ENCODE results near the gene DARS1.
A peak's percentile ranks its signal among the peaks of the same experiment; 100 is the strongest.
"Not testable (repeated sequence)": the region's sequence is repeated elsewhere in the genome, so short reads cannot be mapped to it uniquely, and the experiment has no call there.

Gene DARS1

DNA sequence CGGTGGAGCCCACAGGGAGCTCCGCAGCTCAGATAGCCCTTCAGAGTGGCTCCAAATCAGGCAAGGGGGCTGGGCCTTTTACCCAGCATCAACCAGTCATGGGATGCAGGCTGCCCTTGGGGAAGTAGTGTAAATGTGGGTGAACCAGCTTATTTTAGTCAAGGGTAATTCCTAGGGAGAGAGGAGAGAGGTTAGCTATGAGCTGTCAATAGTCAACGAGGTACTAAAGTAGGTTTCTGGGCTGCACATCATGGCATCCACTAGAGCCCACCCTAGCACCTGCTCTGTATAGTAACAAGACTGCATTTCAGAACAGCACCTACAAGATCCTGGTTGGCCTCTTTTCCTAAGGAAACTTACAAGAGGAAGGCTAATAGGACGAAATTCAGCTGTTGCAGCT is 99.7 kb downstream of the DARS1 start:
- no peak for DNase-seq (ENCODE audit: low read depth, low spot score)

DNA sequence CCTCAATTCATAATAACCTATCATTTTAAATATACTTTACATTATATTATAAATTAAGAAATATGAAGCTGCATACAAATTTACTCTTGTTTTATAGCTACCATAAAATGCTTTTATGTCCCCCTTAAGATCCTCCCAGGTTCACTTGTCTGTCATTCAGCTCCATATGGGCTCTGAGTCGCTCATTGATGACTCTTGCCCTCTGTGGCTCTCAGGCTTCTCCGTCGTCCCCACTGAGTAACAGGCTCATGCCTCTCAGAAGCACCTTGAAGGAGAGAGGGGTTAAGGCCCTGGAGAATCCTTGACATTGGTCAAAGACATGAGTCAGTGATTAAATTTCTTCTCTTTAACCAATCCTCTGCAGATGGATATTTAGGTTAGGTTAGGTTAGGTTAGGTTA is 103.0 kb downstream of the DARS1 start:
- no peak for DNase-seq (ENCODE audit: low read depth, low spot score)

DNA sequence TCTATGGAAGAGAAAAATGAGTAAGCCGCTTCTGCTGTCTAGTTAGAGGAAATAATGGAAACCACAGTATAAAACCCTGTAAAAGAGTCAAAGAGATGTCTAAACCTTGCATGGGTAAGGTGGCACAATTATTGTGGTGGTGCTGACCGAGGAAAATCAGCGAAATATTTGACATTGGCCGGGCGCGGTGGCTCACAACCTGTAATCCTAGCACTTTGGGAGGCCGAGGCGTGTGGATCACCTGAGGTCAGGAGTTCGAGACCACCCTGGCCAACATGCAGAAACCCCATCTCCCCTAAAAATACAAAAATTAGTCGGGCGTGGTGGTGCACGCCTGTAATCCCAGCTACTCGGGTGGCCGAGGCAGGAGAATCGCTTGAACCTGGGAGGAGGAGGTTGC is 108.7 kb downstream of the DARS1 start:
- DNase-seq (ENCODE audit: low read depth, low spot score), result not testable (repeated sequence)

DNA sequence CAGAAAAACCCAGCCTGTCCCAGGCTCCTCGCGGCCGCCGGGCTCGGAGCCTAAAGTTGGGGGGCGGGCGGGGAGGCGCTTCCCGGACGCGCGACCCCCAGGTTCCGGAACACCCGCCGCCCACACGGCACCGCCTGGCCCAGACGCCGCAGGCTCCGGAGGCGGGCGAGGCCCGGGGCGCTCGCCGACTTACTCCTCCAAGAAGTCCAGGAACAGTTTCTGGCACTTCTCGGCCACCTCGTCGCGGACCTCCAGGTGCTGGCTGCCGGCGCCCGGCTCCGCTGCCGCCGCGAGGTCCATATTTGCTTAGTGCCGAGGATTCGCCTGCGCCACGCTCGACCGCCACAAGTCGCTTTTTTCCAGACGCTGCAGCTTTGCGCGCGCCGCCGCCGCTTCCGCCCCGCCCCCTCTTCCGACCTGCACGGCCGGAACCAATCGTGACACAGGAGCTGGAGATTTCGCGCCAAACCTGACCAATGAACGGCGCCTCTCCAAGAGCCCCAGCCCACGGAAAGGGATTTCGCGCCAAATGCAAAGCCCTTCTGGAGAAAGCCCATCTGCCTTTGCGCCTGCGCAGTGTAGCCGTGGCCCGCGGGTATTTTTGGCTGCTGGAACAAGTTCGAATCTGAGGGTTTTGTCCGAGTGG is 109.2 kb downstream of the DARS1 start, which contains the start of gene MCM6:
Gene MCM6 (minus strand): TSS at position 378 of the 646 bp plus-strand sequence. CDS start 78 bp downstream, at position 300.
- peak; percentile 97 for DNase-seq (ENCODE audit: low read depth, low spot score)

DNA sequence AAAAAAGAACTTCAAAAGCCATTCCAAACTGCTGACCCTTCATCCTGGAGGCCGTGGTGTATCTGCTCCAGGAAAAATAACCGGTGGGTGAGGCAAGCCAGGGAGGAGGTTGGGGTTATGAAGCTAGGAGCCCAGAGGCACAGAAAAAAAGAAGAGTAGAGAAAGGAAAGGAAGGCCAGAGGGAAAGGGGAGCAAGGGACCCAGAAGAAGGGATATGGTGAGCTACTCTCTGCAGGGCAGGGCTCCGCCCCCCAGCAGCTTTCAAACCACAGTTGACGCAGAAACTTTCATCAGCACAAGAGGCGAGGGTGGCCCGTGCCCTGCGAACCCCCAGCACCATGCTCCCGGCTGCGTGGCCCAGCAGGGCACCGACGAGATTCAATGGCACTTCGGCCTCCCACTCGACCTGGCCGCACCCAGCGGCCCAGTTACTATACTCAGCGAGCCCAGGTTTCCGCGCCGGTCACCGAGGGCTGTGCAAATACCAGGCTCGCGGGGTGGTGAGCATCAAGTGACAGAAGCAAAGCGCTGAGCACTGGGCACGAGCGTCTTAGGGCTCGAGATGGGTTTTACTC is 109.8 kb downstream of the DARS1 start:
- DNase-seq (ENCODE audit: low read depth, low spot score), result peak; percentile 41

DNA sequence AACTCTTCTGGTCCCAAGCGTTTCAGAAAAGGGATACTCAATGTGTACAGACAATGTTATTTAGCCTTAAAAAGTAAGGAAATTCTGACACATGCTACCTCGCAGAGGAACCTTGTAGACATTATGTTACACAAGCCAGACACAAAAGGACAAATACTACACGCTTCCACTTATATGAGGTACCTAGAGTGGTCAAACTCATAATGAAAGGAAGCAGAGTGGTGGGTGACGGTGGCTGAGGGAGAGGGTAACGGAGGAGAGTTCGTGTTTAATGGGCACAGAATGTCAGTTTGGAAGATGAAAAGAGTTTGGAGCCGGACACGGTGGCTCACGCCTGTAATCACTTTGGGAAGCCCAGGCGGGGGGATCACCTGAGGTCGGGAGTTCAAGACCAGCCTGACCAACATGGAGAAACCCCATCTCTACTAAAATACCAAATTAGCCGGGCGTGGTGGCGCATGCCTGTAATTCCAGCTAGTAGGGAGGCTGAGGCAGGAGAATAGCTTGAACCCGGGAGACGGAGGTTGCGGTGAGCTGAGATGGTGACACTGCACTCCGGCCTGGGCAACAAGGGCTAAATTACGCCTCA is 110.6 kb downstream of the DARS1 start:
- DNase-seq (ENCODE audit: low read depth, low spot score), result no peak

DNA sequence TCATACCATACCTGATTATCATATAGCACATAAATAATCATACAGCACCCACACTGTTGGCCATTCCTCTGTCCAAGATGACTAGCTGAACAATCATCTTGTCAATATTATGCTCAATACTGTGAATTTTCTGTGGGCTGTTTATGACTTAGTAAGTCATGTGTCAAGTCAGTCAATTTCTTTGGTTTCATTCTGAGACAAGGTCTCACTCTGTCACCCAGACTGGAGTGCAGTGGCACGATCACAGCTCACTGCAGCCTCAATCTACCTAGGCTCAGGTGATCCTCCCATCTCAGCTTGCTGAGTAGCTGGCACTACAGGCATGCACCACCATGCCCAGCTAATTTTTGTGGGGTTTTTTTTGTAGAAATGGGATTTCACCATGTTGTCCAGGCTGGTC is 114.9 kb downstream of the DARS1 start:
- DNase-seq (ENCODE audit: low read depth, low spot score), result no peak

DNA sequence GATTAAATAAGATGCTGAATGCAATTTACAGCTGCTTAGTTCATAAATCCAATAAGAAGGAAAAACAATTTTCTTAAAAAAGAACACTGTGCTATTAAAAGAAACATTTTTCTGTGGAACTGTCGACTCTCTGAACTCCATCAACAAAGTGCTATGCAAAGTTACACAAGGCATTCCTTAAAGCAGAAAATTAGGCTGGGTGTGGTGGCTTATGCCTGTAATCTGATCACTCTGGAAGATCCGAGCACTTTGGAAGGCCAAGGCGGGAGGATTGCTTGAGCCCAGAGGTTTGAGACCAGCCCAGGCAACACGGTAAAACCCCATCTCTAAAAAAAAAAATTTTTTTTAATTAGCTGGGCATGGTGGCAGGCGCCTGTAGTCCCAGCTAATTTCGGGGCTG is 122.2 kb downstream of the DARS1 start:
- no peak for DNase-seq (ENCODE audit: low read depth, low spot score)

DNA sequence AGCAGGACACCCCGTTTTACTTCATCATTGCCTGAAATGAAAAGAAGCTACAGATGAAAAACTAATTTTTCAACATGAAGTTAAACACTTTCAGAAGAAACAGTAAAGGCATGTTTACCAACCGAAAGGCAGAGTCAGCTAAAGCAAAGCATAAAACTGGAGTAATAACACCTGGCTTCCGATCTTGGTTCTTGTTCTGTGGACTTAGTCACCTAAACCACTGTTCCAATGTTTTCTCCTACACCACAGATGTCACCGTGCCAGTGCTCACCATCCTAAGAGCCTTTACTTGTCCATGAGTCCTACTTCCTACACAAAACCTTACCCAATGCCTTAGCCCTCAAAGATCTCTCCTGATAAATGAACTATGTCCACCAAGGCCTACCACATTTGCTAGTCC is 122.7 kb downstream of the DARS1 start:
- no peak for DNase-seq (ENCODE audit: low read depth, low spot score)
